Stimulated activated CD4-positive, alpha-beta T cell treated with anti-CD3 and anti-CD28 coated beads, TNF-alpha, amount 100 ng/mL, for 4 hours (primary cell): ENCODE results near the gene GP5.

ENCODE experiments used
- DNase-seq, 3 experiments: peaks; one replicate each; pipeline ENCODE4 v3.0.0-alpha.2; 2020; ENCODE audit warnings: low read depth in 3 of 3

Gene GP5

DNA sequence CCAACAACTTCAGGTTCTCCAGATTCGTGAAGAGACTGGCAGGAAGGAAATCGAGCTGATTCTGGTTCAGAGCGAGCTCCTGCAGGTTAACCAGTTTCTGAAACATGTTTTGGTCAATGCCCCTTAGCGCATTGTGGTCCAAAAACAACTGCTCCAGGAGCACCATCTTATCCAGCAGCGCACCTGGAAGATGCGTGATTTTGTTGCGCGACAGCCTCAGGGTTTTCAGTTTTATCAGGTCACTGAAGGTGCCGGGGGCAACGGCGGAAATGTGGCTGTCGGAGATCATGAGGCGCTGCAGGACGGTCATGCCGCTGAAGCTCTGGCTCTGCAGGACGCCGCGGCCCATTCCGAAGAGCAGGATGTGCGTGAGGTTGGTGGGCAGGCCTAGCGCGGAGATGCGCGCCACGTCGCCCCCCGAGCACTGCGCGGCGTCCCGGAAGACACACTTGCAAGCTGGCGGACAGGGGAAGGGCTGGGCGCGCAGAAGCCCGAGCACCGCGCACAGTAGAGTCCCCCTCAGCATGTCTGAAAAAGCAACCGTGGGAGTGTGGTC is 1.2 kb downstream of the GP5 start:
- no peak for DNase-seq

DNA sequence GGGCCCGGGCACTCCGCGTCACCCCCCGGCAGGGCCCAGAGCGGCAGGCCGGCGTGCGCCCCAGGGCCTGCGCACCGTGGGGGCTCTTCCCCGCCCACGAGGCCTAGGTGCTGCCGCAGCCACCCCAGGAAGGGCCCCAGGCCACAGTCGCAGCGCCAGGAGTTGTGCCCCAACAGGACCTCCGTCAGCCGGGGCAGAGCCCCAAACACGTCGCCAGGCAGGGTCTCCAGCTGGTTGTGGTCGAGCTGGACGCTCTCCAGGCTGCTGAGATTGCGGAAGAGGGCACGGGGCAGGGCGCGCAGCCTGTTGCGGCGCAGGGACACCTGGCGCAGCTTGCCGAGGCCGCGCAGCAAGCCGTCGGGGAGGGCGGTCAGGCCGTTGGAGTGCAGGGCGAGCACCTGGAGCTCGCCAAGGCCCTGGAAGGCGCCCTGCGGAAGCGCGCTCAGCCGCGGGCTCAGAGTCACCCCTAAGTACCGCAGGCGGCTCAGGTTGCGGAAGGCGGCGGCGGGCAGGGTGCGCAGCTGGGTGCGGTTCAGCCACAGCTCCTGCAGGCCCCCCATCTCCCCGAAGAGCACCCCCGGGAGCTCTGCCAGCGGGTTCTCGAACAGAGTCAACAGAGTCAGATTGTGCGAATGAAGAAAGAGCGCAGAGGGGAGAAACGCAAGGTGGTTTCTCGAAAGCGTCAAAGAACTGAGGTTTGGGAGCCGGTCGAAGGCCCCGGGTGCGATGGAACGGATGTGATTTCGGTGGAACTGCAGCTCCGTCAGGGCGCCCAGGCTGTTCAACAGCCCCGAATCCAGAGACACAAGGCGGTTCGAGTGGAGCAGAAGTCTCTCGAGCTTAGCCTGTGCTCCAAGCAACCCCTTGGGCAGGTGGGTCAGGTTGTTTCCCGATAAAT is 2.0 kb downstream of the GP5 start:
- DNase-seq = peak in 1 of 3 experiments; percentile 14

DNA sequence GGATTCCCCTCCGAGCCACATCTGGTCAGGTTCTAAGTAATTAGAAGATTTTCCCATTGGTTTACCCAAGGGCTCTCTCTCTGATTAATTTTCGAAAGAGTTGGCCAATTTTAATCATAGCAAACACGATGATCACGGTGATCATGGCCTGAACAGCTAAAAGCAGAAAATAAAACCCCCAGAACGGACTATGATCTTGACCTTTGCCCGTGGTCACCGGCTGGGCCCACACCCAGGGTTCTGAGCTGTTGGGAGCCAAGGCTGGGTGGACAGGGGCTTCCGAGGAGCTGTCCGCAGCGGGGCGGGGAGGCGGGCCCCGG is 2.6 kb downstream of the GP5 start:
- no peak for DNase-seq

DNA sequence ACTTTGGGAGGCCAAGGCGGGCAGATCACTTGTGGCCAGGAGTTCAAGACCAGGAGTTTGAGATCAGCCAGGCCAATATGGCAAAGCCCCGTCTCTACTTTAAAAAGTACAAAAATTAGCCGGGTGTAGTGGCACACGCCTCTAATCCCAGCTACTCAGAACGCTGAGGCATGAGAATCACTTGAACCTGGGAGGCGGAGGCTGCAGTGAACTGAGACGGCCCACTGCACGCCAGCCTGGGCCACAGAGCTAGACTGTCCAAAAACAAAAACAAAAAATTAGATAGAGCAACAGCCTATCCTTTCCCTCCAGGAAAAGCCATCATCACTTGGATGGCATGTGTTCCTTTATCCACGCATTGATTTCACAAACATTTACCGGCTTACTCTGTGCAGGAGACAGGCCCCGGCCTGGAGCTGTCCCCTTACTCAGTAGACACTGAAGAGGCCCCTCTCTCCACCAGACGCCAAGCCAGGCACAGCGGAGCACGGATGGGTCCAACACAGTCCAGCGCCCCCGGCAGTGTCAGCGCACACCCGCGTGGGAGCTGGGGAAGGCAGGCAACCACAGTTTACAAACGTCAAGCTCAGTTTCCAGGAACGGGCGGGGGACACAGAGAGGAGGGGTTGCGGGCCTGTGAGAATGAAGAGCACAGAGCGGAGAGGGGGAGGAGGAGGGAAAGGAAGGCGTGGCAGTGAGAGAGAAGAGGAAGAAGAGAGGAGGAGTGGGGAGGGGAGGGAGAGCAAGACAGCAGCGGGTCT is 3.1 kb downstream of the GP5 start:
- DNase-seq = peak; percentile 13 to 64 (median 61)

DNA sequence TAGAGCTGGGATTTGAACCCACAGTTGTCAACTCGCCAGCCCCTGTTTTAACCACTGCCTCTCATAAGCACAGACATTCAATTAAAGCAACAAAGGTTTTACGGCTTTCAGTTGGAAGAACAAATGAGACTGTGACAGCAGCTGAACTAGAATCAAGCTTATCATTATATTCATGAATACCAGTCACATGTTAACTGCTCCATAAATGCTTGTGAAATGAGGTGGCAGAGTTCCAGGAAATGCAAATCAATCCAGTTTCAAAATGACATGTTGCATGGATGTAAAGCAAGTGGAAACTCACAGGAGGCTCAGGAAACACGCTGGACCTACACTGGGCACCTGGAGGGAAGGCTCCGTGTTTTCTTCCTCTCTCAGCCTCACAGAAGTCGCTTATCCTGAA is 3.9 kb downstream of the GP5 start:
- no peak for DNase-seq

DNA sequence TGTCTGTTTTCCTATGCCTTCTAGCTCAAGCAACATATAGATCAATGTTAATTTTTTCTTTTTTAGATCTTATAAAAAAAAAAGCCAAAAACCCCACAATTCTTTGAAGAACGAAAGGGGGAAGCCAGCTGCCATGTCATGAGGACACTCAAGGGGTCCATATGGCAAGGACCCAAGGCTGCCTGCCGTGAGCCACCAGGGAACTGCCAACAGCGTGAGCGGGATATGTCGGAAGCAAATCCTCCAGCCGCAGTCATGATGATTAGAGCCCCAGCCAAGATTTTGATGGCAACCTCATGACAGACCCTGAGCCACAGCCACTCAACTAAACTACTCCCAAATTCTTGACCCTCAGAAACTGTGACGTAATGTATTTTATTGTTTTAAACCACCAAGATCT is 6.5 kb downstream of the GP5 start:
- DNase-seq = no peak

DNA sequence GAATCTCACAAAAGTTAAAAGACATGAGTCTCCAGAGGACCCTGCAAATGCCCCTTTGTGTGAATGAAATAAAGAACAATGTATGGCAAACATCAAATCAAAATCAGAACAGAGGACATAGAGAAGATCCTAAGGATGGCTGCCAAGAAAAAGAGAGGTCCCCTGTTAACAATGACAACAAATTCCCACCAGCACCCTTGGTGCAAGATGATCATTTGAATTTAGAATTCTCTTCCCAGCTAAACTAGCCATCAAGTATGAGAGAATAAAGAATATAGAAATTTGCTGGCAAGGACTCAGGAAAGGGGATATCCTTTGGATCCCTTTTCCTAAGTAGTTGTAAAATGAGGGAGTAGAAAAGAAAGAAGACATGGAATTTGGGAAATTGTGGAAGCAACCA is 8.2 kb downstream of the GP5 start:
- no peak for DNase-seq

DNA sequence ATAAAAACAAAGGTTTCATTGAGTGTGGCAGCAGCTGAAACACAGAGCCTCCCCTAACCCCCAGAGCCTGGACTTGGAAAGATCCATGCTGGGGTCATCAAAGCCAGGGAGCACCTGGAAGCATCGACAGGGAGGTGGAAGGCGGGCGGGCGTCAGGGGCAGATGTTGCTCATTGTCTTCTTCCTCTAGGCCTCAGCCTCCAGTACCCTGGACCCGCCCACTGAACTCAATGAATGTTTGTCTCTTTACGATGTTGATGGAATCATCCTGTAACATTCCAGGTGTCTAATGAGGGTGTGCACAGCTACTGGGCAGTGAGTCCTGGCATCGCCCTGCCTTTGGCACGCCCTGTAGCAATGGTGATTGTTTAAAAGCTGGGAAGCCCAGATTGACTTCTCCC is 9.8 kb downstream of the GP5 start:
- DNase-seq = no peak

DNA sequence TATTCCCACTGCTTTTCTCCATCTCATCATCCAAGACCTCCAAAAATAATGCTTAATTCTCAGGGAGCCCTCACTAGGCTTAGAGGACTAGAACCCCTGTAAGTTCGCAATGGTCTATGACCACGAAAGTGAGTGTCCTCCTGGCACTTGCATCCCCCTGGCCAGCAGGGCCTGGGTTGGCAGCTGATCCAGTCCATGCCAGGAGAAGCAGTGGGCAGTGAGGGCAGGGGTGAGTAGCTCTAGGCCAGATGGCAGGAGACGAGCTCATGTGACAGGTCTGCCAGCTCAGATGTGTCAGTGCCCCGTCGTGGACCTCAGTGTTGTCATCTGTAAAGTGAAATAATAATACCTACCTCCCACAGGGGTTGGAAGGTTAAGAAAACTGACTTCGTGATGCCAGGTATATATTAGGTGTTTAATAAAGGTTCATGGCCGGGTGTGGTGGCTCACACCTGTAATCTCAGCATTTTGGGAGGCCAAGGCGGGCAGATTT is 11.1 kb downstream of the GP5 start:
- no peak for DNase-seq

DNA sequence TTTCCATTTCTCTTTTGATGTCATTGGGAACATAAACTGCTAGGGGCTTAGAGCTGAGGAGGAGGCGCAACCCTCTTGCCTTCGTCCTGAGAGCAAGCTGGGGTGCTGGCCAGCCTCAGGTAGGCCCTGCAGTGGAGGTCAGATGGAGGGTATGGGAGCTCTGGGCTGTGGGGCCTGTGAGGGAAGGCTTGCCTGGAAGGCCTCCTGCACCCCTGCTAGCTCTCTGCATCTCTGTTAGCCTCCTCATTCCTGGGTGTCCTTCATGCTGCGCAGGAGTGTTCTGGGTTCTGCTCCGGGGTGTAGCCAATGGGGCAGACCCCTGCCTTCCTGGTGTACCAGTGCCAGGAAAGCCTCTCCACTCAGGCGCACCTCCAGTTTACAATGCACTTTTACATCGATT is 11.8 kb downstream of the GP5 start:
- DNase-seq = no peak

DNA sequence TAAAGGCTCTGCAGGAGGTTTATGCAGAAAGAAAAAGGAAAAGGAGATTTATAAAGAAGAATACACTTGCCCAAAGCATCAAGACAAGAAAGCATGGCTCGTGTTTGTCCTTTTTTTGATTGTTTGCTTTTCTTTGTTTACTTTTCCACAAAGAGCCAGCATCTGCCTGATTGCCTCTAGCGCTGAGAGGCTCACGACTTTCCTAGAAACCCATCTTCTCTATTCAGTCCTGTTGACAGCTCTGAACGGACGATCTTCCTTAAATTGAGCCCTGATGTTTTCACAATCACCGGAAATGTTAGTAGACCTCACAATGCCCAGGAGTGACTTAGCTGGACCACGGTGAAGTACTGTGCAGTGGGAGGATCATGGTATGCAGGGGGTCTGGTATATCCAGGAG is 12.4 kb downstream of the GP5 start:
- no peak for DNase-seq

DNA sequence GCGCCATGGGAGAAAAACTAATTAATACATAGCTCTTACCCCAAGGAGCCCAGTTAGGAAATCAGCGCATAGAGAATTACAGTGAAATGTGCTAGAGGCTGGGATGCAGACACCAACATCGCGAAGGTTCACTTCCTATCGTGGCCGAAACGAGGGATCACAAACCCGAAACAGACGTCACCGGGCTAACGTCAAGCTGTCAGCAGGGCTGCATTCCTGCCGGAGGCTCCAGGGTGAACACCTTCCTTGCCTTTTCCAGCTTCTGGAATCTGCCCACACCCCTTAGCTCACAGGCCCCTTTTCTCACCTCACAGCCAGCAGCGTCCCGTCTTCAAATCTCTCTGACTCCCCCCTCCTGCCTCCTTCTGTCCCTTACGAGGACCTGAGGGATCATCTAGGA is 13.0 kb downstream of the GP5 start:
- no peak for DNase-seq

DNA sequence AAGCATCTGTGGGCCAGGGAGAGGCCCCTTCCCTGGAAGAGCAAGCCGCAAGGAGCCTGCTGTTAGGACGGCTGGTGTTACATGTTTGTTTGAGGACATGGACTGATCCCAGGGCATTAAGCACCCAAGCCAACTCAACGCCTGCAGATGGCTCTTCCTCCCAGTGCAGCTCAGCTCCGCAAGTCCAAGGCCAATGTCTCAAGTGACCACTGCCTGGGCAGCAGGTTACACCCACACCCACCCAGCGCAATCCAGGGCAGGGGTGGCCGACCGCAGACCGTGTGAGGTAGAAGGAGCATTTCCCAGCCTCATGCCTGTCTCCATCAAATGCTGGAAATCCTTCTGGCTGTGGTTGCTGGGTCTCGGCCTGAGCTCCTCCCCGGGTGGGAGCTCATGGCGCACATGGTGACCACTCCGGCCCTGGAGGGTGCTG is 14.5 kb downstream of the GP5 start:
- no peak for DNase-seq

DNA sequence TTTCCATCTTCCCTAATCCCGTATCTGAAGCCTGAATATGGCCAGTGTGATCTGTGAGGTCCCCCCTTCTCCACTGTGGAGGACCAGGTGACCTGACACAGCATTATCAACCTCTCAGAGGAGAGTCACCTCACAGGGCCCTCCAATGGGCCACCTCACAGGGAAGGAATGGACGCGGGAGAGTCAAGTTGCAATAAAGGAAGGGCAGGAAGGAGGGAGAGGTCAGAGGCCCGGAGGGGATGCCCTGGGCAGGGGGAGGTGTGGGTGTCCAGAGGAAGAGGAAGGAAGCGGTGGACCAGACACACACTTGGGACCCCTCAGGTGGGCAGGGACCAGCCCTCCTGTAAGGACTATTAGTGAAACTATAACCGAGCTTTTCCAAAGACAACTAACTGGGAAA is 14.9 kb downstream of the GP5 start:
- no peak for DNase-seq

DNA sequence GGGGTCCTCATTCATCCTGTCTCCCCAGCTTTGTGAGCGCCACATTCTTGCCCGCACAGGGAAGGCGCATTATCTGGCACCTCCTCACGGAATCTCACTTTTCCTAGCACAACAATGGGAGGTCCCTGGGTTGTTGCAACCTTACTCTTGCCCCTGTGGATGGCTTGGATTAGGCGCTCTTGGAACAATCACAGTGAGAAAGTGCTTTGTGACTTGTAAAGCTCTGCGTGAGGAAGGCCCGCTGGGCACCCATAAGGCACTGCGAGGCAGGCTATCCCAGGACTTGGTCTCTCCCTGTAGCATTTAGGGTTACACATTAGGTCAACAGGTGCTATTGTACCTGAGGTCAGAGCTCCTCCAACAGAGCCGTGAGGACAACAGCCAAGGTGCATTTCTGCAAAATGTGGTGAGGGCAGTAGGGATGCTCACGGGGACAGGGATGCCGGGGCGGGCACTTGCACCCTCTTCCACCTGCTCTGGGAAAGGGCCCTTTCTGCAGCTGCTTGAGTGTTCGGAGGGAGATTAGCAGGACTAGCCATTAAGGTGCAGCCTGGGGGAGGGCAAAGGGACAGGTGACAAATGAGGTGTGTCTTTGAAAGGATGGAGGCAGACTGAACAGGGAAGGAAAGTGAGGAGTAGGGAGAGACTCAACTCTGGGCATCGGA is 15.7 kb downstream of the GP5 start:
- no peak for DNase-seq

DNA sequence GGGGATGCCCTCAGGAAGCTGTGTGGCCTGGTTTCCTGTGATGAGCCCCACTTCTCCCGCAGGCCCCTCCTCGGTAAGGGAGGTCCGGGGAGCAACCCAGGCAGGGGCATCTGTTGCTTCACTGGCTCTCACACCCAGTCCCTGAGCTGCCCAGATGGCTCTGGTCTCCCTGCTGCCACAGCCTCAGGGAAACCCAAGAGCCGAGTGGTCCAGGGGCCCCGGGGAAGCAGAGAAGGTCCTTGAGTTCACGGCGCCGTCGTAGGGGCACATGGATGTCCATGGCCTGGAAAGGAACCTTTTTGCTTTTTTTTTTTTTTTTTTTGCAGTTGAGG is 16.2 kb downstream of the GP5 start:
- DNase-seq = no peak

DNA sequence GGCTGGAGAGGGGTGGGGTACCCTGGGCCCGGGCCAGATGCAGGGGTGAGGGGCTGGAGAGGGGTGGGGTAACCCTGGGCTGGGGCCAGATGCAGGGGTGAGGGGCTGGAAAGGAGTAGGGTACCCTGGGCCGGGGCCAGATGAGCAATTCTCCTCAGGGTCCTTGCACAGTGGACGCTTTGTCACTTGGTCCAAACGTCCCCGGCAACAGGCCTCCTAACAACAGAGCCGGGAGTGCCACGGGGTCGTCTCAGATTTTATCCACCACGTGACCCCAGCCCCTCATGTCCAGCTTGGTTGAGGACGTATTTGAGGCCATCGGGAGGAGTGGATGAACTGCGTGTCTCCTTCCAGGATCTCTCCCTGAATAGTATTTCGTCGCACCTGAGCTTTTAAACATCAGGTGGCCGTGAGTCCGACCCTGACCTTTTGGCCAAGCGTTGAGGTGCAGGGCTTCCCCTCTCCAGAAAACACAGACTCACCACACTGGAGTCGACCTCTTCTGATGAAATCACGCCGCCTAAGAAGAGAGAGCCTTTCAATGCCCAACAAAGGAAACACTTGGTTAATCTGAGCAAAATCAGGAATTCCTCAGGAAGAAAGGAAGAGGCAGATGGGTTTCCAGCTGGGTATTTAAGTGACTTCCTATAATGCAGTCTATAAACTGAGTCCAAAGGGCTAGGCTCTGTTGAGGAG is 16.7 kb downstream of the GP5 start:
- DNase-seq = no peak

DNA sequence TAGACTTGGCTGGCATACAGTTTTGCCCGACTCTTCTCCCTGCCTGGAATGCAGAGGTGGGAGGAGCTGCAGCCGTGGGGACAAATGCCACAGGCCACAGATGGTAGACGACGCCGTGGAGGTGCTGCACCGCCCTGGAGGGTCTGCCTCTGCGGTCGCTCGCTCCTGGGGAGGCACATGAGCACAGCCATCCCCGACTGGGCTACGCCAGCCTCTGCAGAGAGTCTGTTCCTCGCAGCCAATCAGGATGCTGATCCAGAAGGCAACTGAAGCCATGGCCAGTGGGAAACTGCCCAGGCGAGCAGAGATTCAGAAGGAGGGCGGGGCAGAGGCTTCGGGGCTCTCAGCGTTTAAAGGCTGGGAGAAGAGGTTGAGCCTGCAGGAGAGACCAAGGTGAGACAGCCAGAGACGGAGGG is 17.6 kb downstream of the GP5 start:
- no peak for DNase-seq

DNA sequence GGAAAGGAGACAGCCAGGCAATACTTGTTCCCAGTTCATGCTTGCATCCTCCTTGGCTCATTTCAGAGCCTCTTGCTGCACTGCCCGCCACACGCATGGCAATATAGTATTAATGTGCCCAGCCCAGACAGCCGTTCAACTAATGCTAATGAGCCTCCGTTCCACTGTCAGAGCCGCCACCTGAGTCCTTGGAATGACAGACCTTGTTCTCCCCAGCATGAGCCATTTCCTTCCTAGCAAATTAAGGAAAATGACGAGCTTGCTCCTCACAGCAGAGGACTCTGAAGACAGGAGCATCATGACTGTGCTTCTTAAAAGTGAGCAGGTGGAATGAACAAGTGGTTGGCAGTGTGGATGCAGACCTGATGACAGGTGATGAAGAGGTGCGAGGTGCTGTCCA is 18.7 kb downstream of the GP5 start:
- no peak for DNase-seq

DNA sequence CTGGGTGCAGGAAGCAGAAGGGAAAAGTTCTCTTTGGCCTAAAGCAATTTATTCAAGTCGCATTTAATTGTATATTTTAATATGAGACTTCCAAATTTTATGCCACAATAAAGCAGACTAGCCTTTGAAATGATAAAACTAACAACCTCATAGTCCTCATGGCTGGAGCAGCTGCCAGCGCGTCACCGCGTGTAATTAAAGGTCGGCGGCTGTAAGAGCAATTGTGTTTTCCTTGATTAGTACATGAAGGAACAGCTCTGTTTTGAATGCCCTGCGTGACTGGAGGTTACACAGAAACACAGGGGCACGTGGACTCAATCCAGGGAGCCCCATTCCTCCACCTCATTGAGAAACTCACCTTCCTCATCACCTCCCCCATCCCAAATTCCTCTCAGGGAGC is 19.4 kb downstream of the GP5 start:
- no peak for DNase-seq

DNA sequence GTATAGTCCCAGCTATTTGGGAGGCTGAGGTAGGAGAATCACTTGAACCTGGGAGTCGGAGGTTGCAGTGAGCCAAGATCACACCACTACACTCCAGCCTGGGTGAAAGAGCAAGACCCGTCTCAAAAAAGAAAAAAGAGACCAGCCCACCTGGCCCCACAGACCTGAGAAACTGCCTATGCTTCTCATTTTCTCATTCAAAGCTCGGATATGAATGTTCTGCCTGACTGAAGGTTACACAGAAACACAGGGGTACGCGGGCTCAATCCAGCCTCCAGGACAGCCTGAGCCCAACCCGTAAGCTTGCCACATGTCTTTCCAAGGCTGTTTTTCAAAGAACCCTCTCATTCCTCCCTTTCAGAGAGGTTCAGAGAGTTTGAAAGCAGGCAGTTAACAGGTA is 19.8 kb downstream of the GP5 start:
- DNase-seq = no peak

DNA sequence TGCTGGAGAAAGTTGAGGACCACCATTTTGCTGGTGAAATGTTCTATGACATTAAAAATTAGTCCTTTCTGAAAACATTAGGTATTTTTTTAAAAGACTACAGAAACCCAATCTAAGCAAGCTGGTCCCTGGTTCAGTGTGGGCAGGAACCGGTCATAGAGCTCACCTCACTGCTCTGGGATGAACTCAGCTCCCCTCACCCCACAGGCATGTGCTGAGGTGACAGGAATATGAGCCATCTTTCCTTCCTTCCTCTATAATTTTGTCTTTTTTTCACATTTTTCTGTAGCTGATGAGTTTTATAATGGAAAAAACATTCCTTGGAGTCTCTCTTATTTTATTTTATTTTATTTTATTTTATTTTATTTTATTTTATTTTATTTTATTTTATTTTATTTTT is 21.4 kb downstream of the GP5 start:
- no peak for DNase-seq
